ENCODE measurements around the gene LCP2. TPM values are rescaled to one million over a fixed set of nuclear protein-coding genes. Genes with fewer than 3 reads are reported as not detected.

The LCP2 gene
- total and polyA plus RNA-seq, 12 donors: 2.4 to 53.7 (median 17.7) TPM

DNA sequence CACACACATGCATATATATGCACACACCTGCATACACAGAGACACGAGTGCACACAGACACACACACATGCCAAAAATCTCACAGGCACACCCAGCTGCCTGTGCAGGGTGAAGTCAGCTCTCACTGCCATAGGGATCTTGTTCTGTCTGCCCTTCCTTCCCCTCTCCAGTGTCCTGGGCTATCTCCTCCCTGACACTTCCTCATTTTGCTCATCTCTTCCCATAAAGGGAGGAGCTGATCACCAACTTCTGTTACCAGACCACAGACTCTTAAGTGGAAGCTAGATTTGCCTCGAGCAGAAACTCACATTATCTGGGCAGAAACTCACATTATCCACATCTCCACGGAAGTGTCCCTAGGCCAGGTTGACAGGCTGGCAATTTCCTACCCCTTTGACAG is 28.7 kb downstream of the LCP2 start:
- peak in 2 of 7 donors; percentile 37 to 49 for DNase-seq
- no peak for TF ChIP-seq POLR2A (IDR thresholded peaks at IDR 0.05)
- TF ChIP-seq, protein P1, sequence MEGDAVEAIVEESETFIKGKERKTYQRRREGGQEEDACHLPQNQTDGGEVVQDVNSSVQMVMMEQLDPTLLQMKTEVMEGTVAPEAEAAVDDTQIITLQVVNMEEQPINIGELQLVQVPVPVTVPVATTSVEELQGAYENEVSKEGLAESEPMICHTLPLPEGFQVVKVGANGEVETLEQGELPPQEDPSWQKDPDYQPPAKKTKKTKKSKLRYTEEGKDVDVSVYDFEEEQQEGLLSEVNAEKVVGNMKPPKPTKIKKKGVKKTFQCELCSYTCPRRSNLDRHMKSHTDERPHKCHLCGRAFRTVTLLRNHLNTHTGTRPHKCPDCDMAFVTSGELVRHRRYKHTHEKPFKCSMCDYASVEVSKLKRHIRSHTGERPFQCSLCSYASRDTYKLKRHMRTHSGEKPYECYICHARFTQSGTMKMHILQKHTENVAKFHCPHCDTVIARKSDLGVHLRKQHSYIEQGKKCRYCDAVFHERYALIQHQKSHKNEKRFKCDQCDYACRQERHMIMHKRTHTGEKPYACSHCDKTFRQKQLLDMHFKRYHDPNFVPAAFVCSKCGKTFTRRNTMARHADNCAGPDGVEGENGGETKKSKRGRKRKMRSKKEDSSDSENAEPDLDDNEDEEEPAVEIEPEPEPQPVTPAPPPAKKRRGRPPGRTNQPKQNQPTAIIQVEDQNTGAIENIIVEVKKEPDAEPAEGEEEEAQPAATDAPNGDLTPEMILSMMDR (IDR thresholded peaks at IDR 0.05): no peak
- peak overlapping the region in 3 of 5 donors; percentile 48 to 91 (median 66) for H3K27ac ChIP-seq
- no peaks in the 10 kb centered on the region for H3K9me3 ChIP-seq (replicated peaks in 1 of 3)
- no peaks in the 10 kb centered on the region for H3K36me3 ChIP-seq (replicated peaks in 1 of 2)
- H3K4me1 ChIP-seq (replicated peaks in 1 of 2): peaks cover 8 to 31% of the 10 kb centered on the region in 2 donors
- 17 to 57% (median 45%) methylated on average over 2 to 3 of the region's 3 CpGs for WGBS, 4 donors
- H3K27me3 ChIP-seq: no peaks in the 10 kb centered on the region
- intact Hi-C loops (cut with DNase I): loop anchor here in 1 of 2 donors (2.0 kb wide), 1 partner anchor 152 kb away; no protein-coding TSS in a partner anchor
- no peak overlapping the region for H3K4me3 ChIP-seq

DNA sequence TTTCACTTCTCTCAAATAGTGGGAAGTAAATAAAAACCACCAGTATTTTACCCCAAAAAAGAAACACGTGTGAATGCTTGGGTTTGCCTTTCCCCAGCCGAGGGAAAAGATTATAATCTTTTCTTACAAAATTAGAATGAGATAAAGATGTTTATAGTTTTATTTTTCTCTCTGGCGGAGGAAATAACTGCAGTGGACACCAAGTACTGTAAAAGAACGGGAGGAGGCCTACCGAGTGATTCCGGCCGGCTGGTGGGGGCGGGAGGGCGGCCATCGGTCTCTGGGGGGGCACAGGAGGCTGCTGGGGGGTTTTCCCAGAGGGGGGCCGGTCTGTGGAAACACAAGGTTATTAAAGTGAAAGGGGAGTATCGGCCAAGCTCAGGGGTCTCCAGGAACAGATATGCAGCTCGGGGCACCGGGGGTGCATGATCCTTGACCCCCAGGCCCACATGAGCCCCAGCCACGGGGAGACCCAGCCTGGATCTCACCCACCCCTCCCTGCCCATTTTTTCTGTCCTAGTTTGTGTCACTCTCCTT is 29.4 kb downstream of the LCP2 start:
- 20 to 32% (median 22%) methylated on average over 15 of the region's 15 CpGs for WGBS, 4 donors
- Histone ChIP-seq H3K9me3 (replicated peaks in 1 of 3) (no peaks in the 10 kb centered on the region), H3K4me3 (no peak overlapping the region), H3K36me3 (replicated peaks in 1 of 2) (no peaks in the 10 kb centered on the region), H3K4me1 (replicated peaks in 1 of 2) (peaks cover 8 to 31% of the 10 kb centered on the region in 2 donors), H3K27ac (peak overlapping the region in 4 of 5 donors; percentile 13 to 91 (median 42)), H3K27me3 (no peaks in the 10 kb centered on the region)
- no peak for DNase-seq
- intact Hi-C loops (cut with DNase I): loop anchor here in 1 of 2 donors (2.0 kb wide), 1 partner anchor 153 kb away; no protein-coding TSS in a partner anchor
- TF ChIP-seq POLR2A (IDR thresholded peaks at IDR 0.05): no peak
- TF ChIP-seq, protein P1 (IDR thresholded peaks at IDR 0.05): peak in 1 of 6 experiments; percentile 5

DNA sequence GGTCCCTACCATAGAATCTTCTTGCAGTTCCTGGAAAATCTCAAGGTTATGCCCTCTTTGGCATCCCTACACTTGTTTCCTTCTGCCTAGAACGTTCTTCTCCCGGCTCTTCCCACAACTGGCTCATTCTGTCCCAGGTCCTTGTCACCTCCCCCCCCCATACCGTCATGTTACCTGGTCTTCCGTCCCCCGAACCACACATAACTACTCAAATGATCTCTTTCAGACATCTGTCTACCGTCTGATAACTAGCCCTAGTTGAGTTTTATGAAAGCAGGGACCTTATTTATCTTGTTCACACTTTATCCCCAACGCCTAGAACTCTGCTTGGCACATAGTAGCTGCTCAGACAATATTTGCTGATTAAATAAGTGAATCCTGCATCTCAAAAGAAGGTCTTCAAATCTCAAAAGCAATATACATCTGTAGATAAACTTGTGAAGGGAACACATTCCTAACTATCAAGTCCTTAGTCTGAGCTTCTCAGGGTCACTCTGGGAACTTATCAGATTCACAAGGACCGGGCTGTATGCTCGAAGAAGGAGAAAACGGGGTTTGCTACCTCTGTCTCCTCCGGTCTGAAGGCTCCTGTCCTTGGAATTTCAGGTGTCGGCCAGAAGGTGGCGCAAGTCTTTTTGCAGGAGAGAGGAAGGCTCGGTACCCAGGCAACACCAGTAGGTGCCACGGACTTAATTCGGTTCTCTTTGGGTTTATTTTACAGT is 30.0 kb downstream of the LCP2 start:
- H3K9me3 ChIP-seq (replicated peaks in 1 of 3): no peaks in the 10 kb centered on the region
- DNase-seq: peak; percentile 70 to 86 (median 76)
- intact Hi-C loops (cut with DNase I): loop anchor here in 1 of 2 donors (2.0 kb wide), 1 partner anchor 153 kb away; no protein-coding TSS in a partner anchor
- no peaks in the 10 kb centered on the region for H3K27me3 ChIP-seq
- H3K4me3 ChIP-seq: no peak overlapping the region
- H3K36me3 ChIP-seq (replicated peaks in 1 of 2): no peaks in the 10 kb centered on the region
- WGBS, 4 donors: 22 to 27% (median 24%) methylated on average over 16 of the region's 16 CpGs
- TF ChIP-seq, protein P1 (IDR thresholded peaks at IDR 0.05): peak; percentile 79 to 88 (median 84)
- no peak for TF ChIP-seq POLR2A (IDR thresholded peaks at IDR 0.05)
- peak overlapping the region in 3 of 5 donors; percentile 13 to 74 (median 66) for H3K27ac ChIP-seq
- H3K4me1 ChIP-seq (replicated peaks in 1 of 2): peaks cover 8 to 31% of the 10 kb centered on the region in 2 donors

DNA sequence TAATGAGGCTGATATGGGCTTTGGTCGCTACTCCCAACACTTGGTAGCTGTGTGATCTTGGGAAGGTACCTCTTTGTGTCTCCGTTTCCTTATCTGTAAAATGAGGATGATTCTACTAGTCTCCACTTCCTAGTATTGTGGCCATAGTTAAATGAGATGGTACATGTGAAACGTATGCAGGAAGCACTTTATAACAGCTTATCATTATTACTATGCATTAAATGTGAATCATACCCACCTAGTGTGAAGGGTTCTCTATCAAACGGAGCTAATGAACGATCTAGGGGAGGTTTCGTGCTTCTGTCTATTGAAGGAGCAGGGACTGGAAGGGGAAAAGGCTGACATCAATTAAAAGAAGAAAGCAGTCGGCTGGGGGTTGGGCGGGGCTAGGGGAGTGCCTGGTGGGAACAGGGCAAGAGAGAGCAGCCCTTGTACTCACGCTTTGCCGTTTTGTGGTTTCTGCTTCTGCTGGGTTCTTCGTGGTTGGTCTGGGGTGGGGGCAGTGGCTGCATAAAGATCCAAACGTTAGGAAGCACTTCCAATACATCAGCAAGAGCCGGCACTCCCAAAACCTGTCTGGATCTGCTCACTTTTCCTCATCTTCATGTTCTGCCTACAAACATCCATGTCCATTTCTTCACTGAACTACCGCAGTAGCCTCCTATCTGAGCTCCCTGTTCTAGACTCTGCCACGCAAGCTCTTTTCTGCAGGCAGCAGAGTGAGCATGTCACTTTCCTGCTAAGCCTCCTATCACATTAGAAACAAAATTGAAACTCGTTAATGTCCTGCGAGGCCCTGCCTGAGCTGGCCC is 30.8 kb downstream of the LCP2 start:
- H3K9me3 ChIP-seq (replicated peaks in 1 of 3): no peaks in the 10 kb centered on the region
- DNase-seq: no peak
- TF ChIP-seq POLR2A (IDR thresholded peaks at IDR 0.05): no peak
- TF ChIP-seq, protein P1 (IDR thresholded peaks at IDR 0.05): no peak
- WGBS, 4 donors: 41 to 52% (median 45%) methylated on average over 17 of the region's 17 CpGs
- H3K36me3 ChIP-seq (replicated peaks in 1 of 2): no peaks in the 10 kb centered on the region
- intact Hi-C loops (cut with DNase I): no loop called here
- H3K4me1 ChIP-seq (replicated peaks in 1 of 2): peaks cover 8 to 27% of the 10 kb centered on the region in 2 donors
- H3K27me3 ChIP-seq: no peaks in the 10 kb centered on the region
- peak overlapping the region in 2 of 5 donors; percentile 66 to 74 for H3K27ac ChIP-seq
- H3K4me3 ChIP-seq: no peak overlapping the region

Data from adrenal gland (tissue), 12 donors.